SK-N-SH (cell line): ENCODE measurements around the gene HIRA. TPM values are rescaled to one million over a fixed set of nuclear protein-coding genes. Genes with fewer than 3 reads are reported as not detected.

ENCODE experiments used
- CTCF ChIA-PET: fragments of 300-600, 350-600 bp; formaldehyde crosslinking; extraction: SDS; loops from one replicate; lab custom pipeline; 2021; lab: Yijun Ruan, JAX
- POLR2A ChIA-PET: fragments of 350-600 bp; sonication (Branson Sonifier 250); formaldehyde crosslinking; extraction: SDS; loops from one replicate; lab custom pipeline; 2020; ENCODE audit warnings: antibody characterized with exemption, inconsistent platforms; lab: Yijun Ruan, JAX
- DNase-seq: peaks from one replicate; pipeline ENCODE4 v3.0.0; 2012
- H2AFZ ChIP-seq: fragments of 200-600 bp; sonication (generic); 2 replicates; pipeline ENCODE4 v1.8.1; 2016; ENCODE audit warnings: antibody characterized with exemption, mild to moderate bottlenecking, low read depth
- H3F3A ChIP-seq: fragments of 200-600 bp; sonication (generic); replicated peaks from 2 replicates; pipeline ENCODE3; 2016; ENCODE audit warnings: antibody characterized with exemption, mild to moderate bottlenecking; ENCODE audit not compliant: insufficient read depth
- H3K27ac ChIP-seq, 2 experiments: fragments of 200-500 bp in 1 of 2; fragments of 200-600 bp in 1 of 2; sonication (Bioruptor generic) in 1 of 2; sonication (generic), shearing (Covaris generic) in 1 of 2; 2 replicates each; pipeline versions ENCODE4 v1.5.1 to v1.6.1; 2014 to 2016; ENCODE audit warnings: low read depth in 2 of 2, inconsistent platforms in 1 of 2, low read length in 1 of 2, mild to moderate bottlenecking in 1 of 2, mixed read lengths in 1 of 2
- H3K27me3 ChIP-seq: fragments of 200-600 bp; sonication (generic), shearing (Covaris generic); 2 replicates; pipeline ENCODE4 v1.6.1; 2016; ENCODE audit warnings: mixed run types; ENCODE audit not compliant: insufficient read depth
- H3K36me3 ChIP-seq, 2 experiments: fragments of 200-500 bp in 1 of 2; fragments of 200-600 bp in 1 of 2; sonication (Bioruptor generic) in 1 of 2; sonication (generic) in 1 of 2; replicated peaks in 1 of 2; 2 replicates each; pipeline versions ENCODE3 to v1.5.1; 2014 to 2016; ENCODE audit warnings: low read length in 1 of 2, mild to moderate bottlenecking in 1 of 2; ENCODE audit not compliant: insufficient read depth in 2 of 2, control insufficient read depth in 1 of 2
- H3K4me1 ChIP-seq, 2 experiments: fragments of 200-500 bp in 1 of 2; fragments of 200-600 bp in 1 of 2; sonication (Bioruptor generic) in 1 of 2; sonication (generic), shearing (Covaris generic) in 1 of 2; 2 replicates each; pipeline versions ENCODE4 v1.5.1 to v1.6.1; 2014 to 2016; ENCODE audit warnings: low read depth in 1 of 2, low read length in 1 of 2, mixed run types in 1 of 2; ENCODE audit not compliant: insufficient read depth in 2 of 2, control insufficient read depth in 1 of 2
- H3K4me2 ChIP-seq: fragments of 200-600 bp; sonication (generic), shearing (Covaris generic); 2 replicates; pipeline ENCODE4 v1.6.1; 2017; ENCODE audit warnings: mixed run types
- H3K4me3 ChIP-seq, 2 experiments: fragments of 200-500 bp in 1 of 2; fragments of 200-600 bp in 1 of 2; sonication (Bioruptor generic) in 1 of 2; sonication (generic), shearing (Covaris generic) in 1 of 2; 2 replicates each; pipeline versions ENCODE4 v1.5.1 to v1.8.1; 2014 to 2016; ENCODE audit warnings: low read depth in 2 of 2, inconsistent platforms in 1 of 2, low read length in 1 of 2, mild to moderate bottlenecking in 1 of 2, mixed read lengths in 1 of 2, moderate library complexity in 1 of 2
- H3K79me2 ChIP-seq: fragments of 200-600 bp; sonication (generic); 2 replicates; pipeline ENCODE4 v1.8.1; 2017; ENCODE audit warnings: mild to moderate bottlenecking; ENCODE audit not compliant: insufficient read depth
- H3K9ac ChIP-seq: fragments of 200-600 bp; sonication (generic); 2 replicates; pipeline ENCODE4 v1.6.1; 2017; ENCODE audit warnings: mixed run types
- H3K9me2 ChIP-seq: fragments of 200-600 bp; sonication (generic); 2 replicates; pipeline ENCODE4 v1.6.1; 2017; ENCODE audit warnings: mixed run types
- H3K9me3 ChIP-seq: fragments of 200-600 bp; sonication (generic); 2 replicates; pipeline ENCODE4 v1.6.1; 2017; ENCODE audit warnings: mixed run types, mild to moderate bottlenecking, moderate library complexity
- H4K20me1 ChIP-seq: fragments of 200-600 bp; sonication (generic); 2 replicates; pipeline ENCODE4 v1.6.1; 2017; ENCODE audit warnings: mild to moderate bottlenecking, mixed run types; ENCODE audit not compliant: insufficient read depth
- CHD2 ChIP-seq: fragments of 150-350 bp; IDR thresholded peaks from 2 replicates; pipeline ENCODE4 v1.6.1; 2018; ENCODE audit warnings: low read length; ENCODE audit not compliant: partially characterized antibody
- ELF1 ChIP-seq: IDR thresholded peaks from 2 replicates; pipeline ENCODE4 v1.4.0; 2012
- EP300 ChIP-seq, 2 experiments: IDR thresholded peaks; 2 replicates each; pipeline versions ENCODE4 v1.4.0 to v1.6.1; 2012; ENCODE audit warnings: borderline replicate concordance in 1 of 2, low read depth in 1 of 2, low read length in 1 of 2
- FOSL2 ChIP-seq: IDR thresholded peaks from 2 replicates; pipeline ENCODE4 v1.4.0; 2012; ENCODE audit warnings: low read depth, mild to moderate bottlenecking, moderate library complexity, borderline replicate concordance
- GATA2 ChIP-seq: sonication (generic); formaldehyde crosslinking; IDR thresholded peaks from 2 replicates; pipeline ENCODE4 v1.5.0; 2020; ENCODE audit warnings: mild to moderate bottlenecking, missing genetic modification reagents
- IRF3 ChIP-seq: fragments of 150-350 bp; IDR thresholded peaks from 2 replicates; pipeline ENCODE4 v1.6.1; 2016; ENCODE audit warnings: mild to moderate bottlenecking, low read depth, low read length
- JUND ChIP-seq: IDR thresholded peaks from 2 replicates; pipeline ENCODE4 v1.4.0; 2012
- MAX ChIP-seq: IDR thresholded peaks from 2 replicates; pipeline ENCODE4 v1.4.0; 2012; ENCODE audit warnings: low read depth
- MEF2A ChIP-seq: IDR thresholded peaks from 2 replicates; pipeline ENCODE4 v1.4.0; 2012; ENCODE audit warnings: low read depth, borderline replicate concordance
- MXI1 ChIP-seq: IDR thresholded peaks from 2 replicates; pipeline ENCODE4 v1.6.1; 2012; ENCODE audit warnings: mild to moderate bottlenecking, low read depth, low read length, improper control_type of control experiment
- POLR2AphosphoS5 ChIP-seq: IDR thresholded peaks from 2 replicates; pipeline ENCODE4 v1.6.1; 2012; ENCODE audit warnings: low read depth, low read length
- RAD21 ChIP-seq: IDR thresholded peaks from 2 replicates; pipeline ENCODE4 v1.6.1; 2012; ENCODE audit warnings: mild to moderate bottlenecking, low read length
- RCOR1 ChIP-seq: fragments of 150-350 bp; IDR thresholded peaks from 2 replicates; pipeline ENCODE4 v1.6.1; 2017; ENCODE audit warnings: antibody characterized with exemption, low read length
- RFX5 ChIP-seq: IDR thresholded peaks from 2 replicates; pipeline ENCODE4 v1.6.1; 2012; ENCODE audit warnings: mild to moderate bottlenecking, improper control_type of control experiment, low read length
- RXRA ChIP-seq: IDR thresholded peaks from 2 replicates; pipeline ENCODE4 v1.4.0; 2012; ENCODE audit warnings: low read depth, mild to moderate bottlenecking, borderline replicate concordance
- SIN3A ChIP-seq: IDR thresholded peaks from 2 replicates; pipeline ENCODE4 v1.6.1; 2012; ENCODE audit warnings: low read depth, mild to moderate bottlenecking, low read length, moderate library complexity, borderline replicate concordance
- TCF12 ChIP-seq: IDR thresholded peaks from 2 replicates; pipeline ENCODE4 v1.4.0; 2012
- USF2 ChIP-seq: fragments of 150-350 bp; IDR thresholded peaks from 2 replicates; pipeline ENCODE4 v1.6.1; 2017; ENCODE audit warnings: antibody characterized with exemption, low read length, low read depth, borderline replicate concordance
- WGBS: methylation state at CpG from one replicate; pipeline ENCODE4 v1.1.6; 2017; ENCODE audit warnings: low lambda C conversion rate; 5-methylcytosine and 5-hydroxymethylcytosine counted together
- polyA plus RNA-seq, 3 experiments: library from polyadenylated mRNA; depleted of rRNA; stranded (reverse); fragments of >200 nt; gene quantifications; 2 replicates each; pipeline ENCODE4 v1.2.3, GENCODE V29; 2012
- TF ChIP-seq, protein P1 (sequence below): fragments of 200-600 bp; sonication (generic); IDR thresholded peaks from 2 replicates; pipeline ENCODE4 v1.6.1; 2017; ENCODE audit warnings: antibody characterized with exemption, mild to moderate bottlenecking, moderate library complexity
- TF ChIP-seq, protein P2 (sequence below): IDR thresholded peaks from 2 replicates; pipeline ENCODE4; 2012

HIRA gene
- polyA plus RNA-seq, 1 of the 3 experiments (the other 2 are of a cell fraction) = 21.0 TPM

GRCh38 chr22:19430890-19431541 is 517 bp downstream of the HIRA start:
- peak overlapping the region; percentile 52 to 95 for H3K27ac ChIP-seq
- H2AFZ ChIP-seq = no peak overlapping the region; the same call in 1 of the 2 replicates
- H4K20me1 ChIP-seq = peaks cover 20% of the 10 kb centered on the region
- peak overlapping the region; percentile 83 to 90 for H3K4me3 ChIP-seq
- peaks cover 70% of the 10 kb centered on the region for H3K79me2 ChIP-seq
- no peaks in the 10 kb centered on the region for H3K27me3 ChIP-seq
- peak overlapping the region; percentile 86 for H3K9ac ChIP-seq
- ChIA-PET POLR2A (interaction anchor here (1.0 to 2.1 kb wide), 3 partner anchors 49 to 252 kb away, joined by 3 to 7 read pairs (median 7); partner anchors contain the start of genes CDC45, SLC25A1 and UFD1), CTCF (interaction anchor here (1.0 to 2.5 kb wide), 4 partner anchors 15 to 286 kb away, joined by 3 to 9 read pairs (median 6); partner anchors contain the start of genes ESS2 and SLC25A1)
- H3K36me3 ChIP-seq = peaks cover 10 to 14% of the 10 kb centered on the region in 2 experiments
- peak; percentile 62 for DNase-seq
- no peaks in the 10 kb centered on the region for H3K9me2 ChIP-seq
- TF ChIP-seq IRF3 = no peak
- TF ChIP-seq, protein P1, sequence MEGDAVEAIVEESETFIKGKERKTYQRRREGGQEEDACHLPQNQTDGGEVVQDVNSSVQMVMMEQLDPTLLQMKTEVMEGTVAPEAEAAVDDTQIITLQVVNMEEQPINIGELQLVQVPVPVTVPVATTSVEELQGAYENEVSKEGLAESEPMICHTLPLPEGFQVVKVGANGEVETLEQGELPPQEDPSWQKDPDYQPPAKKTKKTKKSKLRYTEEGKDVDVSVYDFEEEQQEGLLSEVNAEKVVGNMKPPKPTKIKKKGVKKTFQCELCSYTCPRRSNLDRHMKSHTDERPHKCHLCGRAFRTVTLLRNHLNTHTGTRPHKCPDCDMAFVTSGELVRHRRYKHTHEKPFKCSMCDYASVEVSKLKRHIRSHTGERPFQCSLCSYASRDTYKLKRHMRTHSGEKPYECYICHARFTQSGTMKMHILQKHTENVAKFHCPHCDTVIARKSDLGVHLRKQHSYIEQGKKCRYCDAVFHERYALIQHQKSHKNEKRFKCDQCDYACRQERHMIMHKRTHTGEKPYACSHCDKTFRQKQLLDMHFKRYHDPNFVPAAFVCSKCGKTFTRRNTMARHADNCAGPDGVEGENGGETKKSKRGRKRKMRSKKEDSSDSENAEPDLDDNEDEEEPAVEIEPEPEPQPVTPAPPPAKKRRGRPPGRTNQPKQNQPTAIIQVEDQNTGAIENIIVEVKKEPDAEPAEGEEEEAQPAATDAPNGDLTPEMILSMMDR = peak; percentile 41
- peak; percentile 44; the same call in 1 of the 2 replicates for TF ChIP-seq MAX
- TF ChIP-seq, protein P2, sequence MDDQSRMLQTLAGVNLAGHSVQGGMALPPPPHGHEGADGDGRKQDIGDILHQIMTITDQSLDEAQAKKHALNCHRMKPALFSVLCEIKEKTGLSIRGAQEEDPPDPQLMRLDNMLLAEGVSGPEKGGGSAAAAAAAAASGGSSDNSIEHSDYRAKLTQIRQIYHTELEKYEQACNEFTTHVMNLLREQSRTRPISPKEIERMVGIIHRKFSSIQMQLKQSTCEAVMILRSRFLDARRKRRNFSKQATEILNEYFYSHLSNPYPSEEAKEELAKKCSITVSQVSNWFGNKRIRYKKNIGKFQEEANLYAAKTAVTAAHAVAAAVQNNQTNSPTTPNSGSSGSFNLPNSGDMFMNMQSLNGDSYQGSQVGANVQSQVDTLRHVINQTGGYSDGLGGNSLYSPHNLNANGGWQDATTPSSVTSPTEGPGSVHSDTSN = no peak
- TF ChIP-seq MXI1 = peak; percentile 70
- 0 out of 2 replicates have a peak, but pooled peaks have one; percentile 6 for TF ChIP-seq ELF1
- peaks cover 3% of the 10 kb centered on the region for H3F3A ChIP-seq
- no peaks in the 10 kb centered on the region for H3K9me3 ChIP-seq
- H3K4me2 ChIP-seq = peak overlapping the region; percentile 95
- peaks cover 5 to 18% of the 10 kb centered on the region in 2 experiments; a peak in 3 of 4 replicates for H3K4me1 ChIP-seq
- WGBS = 0% methylated on average over 13 of the region's 53 CpGs

DNA sequence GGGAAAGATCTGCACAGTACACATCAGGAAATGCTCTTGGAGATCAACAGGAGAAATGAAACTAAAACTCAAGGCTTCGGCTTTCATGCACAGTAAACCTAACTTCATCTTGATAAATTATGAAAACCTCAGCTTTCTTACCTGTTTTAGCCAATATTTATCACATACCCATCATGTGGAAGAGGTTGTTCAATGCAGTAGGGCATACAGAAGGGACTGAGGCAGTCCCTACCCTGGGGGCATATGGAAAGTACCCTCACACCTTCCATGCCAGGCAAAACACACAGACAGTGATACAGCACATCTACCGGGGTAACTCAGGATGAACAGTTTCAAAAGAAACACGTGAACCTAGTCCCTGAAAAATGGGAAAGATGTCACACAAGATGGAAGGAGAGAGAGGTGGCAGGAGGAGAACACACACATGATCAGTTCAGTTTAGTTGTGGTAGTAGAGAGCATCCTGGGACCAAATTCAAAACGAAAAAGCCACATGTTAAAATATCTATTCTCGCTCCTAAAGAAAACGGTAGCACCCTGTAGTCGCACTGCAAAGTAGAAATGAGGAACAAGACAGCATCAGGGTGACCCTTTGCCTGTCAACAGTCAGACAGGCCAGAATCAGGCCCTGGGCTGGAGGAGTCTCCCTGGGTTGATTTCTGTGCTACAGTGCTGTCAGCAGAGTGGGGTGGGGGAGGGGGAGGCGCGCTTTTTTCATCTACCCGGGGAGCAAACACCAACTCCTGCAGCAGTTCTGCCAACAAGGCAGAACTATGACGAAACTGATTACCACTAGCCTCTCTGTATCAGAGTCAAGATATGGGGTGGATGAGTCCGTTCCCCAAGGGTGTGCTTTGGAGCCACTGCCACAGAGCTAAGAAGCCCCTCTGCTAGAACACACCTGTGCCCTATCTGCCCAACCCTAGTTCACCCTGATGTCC is 1.3 kb downstream of the HIRA start:
- H3K9ac ChIP-seq = peak overlapping the region; percentile 86
- no peak overlapping the region for H2AFZ ChIP-seq
- TF ChIP-seq MEF2A (no peak), POLR2AphosphoS5 (no peak), SIN3A (no peak), JUND (no peak), RCOR1 (no peak), RXRA (no peak), RAD21 (no peak), FOSL2 (no peak), TCF12 (no peak), EP300 (IDR thresholded peaks at IDR 0.05; ENCODE audit: borderline replicate concordance in 1 of 2, low read depth in 1 of 2, low read length in 1 of 2) (no peak), RFX5 (no peak), GATA2 (CRISPR knock-in tag) (no peak), ELF1 (no peak), CHD2 (no peak), USF2 (no peak)

More for the DNA sequence above, 1.3 kb downstream of the HIRA start:
- H3F3A ChIP-seq = peaks cover 3% of the 10 kb centered on the region
- peak overlapping the region; percentile 83 to 90 for H3K4me3 ChIP-seq
- H3K27ac ChIP-seq = peak overlapping the region; percentile 52 to 95; a peak in 3 of 4 replicates
- H3K4me1 ChIP-seq = peaks cover 5 to 18% of the 10 kb centered on the region in 2 experiments; a peak in 3 of 4 replicates
- H3K27me3 ChIP-seq = no peaks in the 10 kb centered on the region
- H3K4me2 ChIP-seq = peak overlapping the region; percentile 95
- H3K36me3 ChIP-seq = peaks cover 9 to 10% of the 10 kb centered on the region in 2 experiments
- no peaks in the 10 kb centered on the region for H3K9me2 ChIP-seq
- 24% methylated on average over 10 of the region's 12 CpGs for WGBS
- peaks cover 25% of the 10 kb centered on the region for H4K20me1 ChIP-seq
- no peaks in the 10 kb centered on the region for H3K9me3 ChIP-seq
- CTCF ChIA-PET = interaction anchor here (0.5 to 2.5 kb wide), 3 partner anchors 16 to 406 kb away, joined by 3 to 9 read pairs (median 3); no protein-coding TSS in a partner anchor
- H3K79me2 ChIP-seq = peaks cover 78% of the 10 kb centered on the region
- POLR2A ChIA-PET = interaction anchor here (1.5 to 2.1 kb wide), 2 partner anchors 49 to 251 kb away, joined by 7 read pairs; partner anchors contain the start of genes CDC45, SLC25A1 and UFD1
- peak; percentile 40 for DNase-seq
